Esophagus muscularis mucosa (tissue), 4 donors: Measurements from ENCODE around the gene PEX5L. TPM values are rescaled to one million over a fixed set of nuclear protein-coding genes. Genes with fewer than 3 reads are reported as not detected.

ENCODE experiments used
- DNase-seq: peaks from one replicate; pipeline ENCODE4 v3.0.0-alpha.2; 2017; ENCODE audit errors: extremely low spot score
- H3K27ac ChIP-seq, 4 donors: fragments of 200-600 bp; sonication (generic); replicated peaks in 1 of 4; 1 replicate in 3 of 4; 2 replicates in 1 of 4; pipeline ENCODE4 v1.5.1; 2016 to 2019; ENCODE audit warnings: mild to moderate bottlenecking in 1 of 4
- H3K27me3 ChIP-seq, 4 donors: fragments of 200-600 bp; sonication (generic); one replicate each; pipeline versions ENCODE4 v1.5.1 to v1.6.0; 2016 to 2019
- H3K36me3 ChIP-seq, 4 donors: fragments of 200-600 bp; sonication (generic); one replicate each; pipeline ENCODE4 v1.5.1; 2016 to 2019
- H3K4me1 ChIP-seq, 4 donors: fragments of 200-600 bp; sonication (generic); one replicate each; pipeline ENCODE4 v1.5.1; 2016 to 2019
- H3K4me3 ChIP-seq, 4 donors: fragments of 200-600 bp; sonication (generic); 1 replicate in 2 of 4; 2 replicates in 2 of 4; pipeline ENCODE4 v1.5.1; 2016 to 2019; ENCODE audit warnings: mild to moderate bottlenecking in 4 of 4, moderate library complexity in 1 of 4
- H3K9me3 ChIP-seq, 4 donors: fragments of 200-600 bp; sonication (generic); 1 replicate in 3 of 4; 2 replicates in 1 of 4; pipeline ENCODE4 v1.5.1; 2016 to 2019
- CTCF ChIP-seq, 3 experiments: fragments of 200-600 bp in 2 of 3; fragments of 450-650 bp in 1 of 3; sonication (generic) in 2 of 3; IDR thresholded peaks; one replicate each; pipeline ENCODE4 v1.5.1; 2017 to 2019; ENCODE audit warnings: antibody characterized with exemption in 3 of 3, mild to moderate bottlenecking in 2 of 3, moderate library complexity in 1 of 3
- EP300 ChIP-seq: sonication (generic); formaldehyde crosslinking; IDR thresholded peaks from one replicate; pipeline ENCODE4 v1.6.1; 2017; ENCODE audit warnings: antibody characterized with exemption
- POLR2A ChIP-seq: fragments of 450-650 bp; IDR thresholded peaks from one replicate; pipeline ENCODE4 v1.6.1; 2017; ENCODE audit warnings: antibody characterized with exemption, moderate library complexity, mild to moderate bottlenecking, low read depth
- POLR2AphosphoS5 ChIP-seq, 2 donors: sonication (generic); formaldehyde crosslinking; IDR thresholded peaks; one replicate each; pipeline ENCODE4 v1.6.1; 2017; ENCODE audit warnings: antibody characterized with exemption in 2 of 2
- WGBS: methylation state at CpG from one replicate; pipeline ENCODE4 v1.1.5; 2018; 5-methylcytosine and 5-hydroxymethylcytosine counted together
- intact Hi-C: fragments of 100-400 bp; cut with DNase I; formaldehyde crosslinking; loops from one replicate; pipeline ENCODE4 v1.15.1; 2023
- total RNA-seq, 4 donors: library from RNA; depleted of rRNA; stranded (reverse); fragments of >200 nt; gene quantifications; one replicate each; pipeline versions ENCODE4 v1.1.0 to v1.2.1, GENCODE V29; 2016

Gene PEX5L
- total RNA-seq, 4 donors from 2014 or later = 0.06 to 0.78 TPM; not detected in 2

DNA sequence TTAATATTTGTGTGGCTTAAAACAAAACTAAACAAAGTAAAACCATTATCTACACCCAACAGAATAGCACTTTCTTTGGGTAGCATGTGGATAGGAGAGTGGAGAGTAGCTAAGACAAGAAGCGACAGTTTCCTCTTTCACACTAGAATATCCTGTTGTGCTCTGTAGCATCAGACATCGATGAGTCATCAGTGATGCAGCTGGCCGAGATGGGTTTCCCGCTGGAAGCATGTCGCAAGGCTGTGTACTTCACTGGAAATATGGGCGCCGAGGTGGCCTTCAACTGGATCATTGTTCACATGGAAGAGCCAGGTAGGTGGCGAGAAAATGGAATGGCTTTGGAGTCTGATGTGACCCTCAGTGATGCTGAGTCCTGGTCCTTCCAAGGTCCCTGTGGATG lies 275.8 kb downstream of the PEX5L start:
- no peaks in the 10 kb centered on the region for H3K27me3 ChIP-seq
- H3K9me3 ChIP-seq = no peaks in the 10 kb centered on the region
- no peak overlapping the region for H3K4me3 ChIP-seq
- peaks cover 3 to 77% (median 53%) of the 10 kb centered on the region in 4 donors for H3K36me3 ChIP-seq
- no peaks in the 10 kb centered on the region for H3K4me1 ChIP-seq
- no peak for TF ChIP-seq EP300
- TF ChIP-seq POLR2A = no peak
- TF ChIP-seq POLR2AphosphoS5 (IDR thresholded peaks at IDR 0.05) = no peak
- TF ChIP-seq CTCF (IDR thresholded peaks at IDR 0.05) = no peak
- WGBS = 94% methylated on average over 8 of the region's 8 CpGs
- intact Hi-C loops = no loop called here
- H3K27ac ChIP-seq = no peak overlapping the region
- DNase-seq = no peak

- H3K27ac ChIP-seq = no peak overlapping the region
- 71% methylated on average over 6 of the region's 6 CpGs for WGBS
- intact Hi-C loops = no loop called here
Measured at GRCh38 chr3:179750720-179751328, 285.9 kb downstream of the PEX5L start.

DNA sequence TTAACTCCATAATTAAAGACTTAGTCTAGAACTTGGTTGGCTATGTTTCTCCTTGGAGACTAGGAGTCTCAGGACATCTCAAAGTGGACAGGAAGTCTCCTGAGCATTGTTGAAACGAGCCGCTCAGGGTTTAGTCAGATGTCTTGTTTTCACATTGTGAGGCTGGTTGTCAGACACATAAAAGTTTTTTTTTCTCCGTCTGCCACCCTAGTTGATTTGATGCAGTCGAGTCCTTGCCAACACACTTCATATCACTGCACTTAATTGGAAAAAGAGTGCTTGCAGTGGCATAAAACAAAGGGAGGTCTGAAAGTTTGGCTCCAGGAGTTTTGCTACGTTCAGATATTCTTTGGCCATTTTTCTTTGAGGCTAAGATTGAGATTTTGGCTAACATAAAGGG lies 291.0 kb downstream of the PEX5L start:
- no peaks in the 10 kb centered on the region for H3K9me3 ChIP-seq
- intact Hi-C loops = no loop called here
- TF ChIP-seq EP300 (no peak), POLR2AphosphoS5 (IDR thresholded peaks at IDR 0.05) (no peak), POLR2A (no peak), CTCF (IDR thresholded peaks at IDR 0.05) (no peak)
- no peak overlapping the region for H3K27ac ChIP-seq
- peaks cover 0 to 48% (median 25%) of the 10 kb centered on the region in 4 donors for H3K36me3 ChIP-seq
- no peak for DNase-seq
- H3K27me3 ChIP-seq = no peaks in the 10 kb centered on the region
- H3K4me1 ChIP-seq = peaks cover 0 to 6% (median 0%) of the 10 kb centered on the region in 4 donors
- WGBS = 77% methylated on average over 5 of the region's 5 CpGs
- H3K4me3 ChIP-seq = no peak overlapping the region

More at GRCh38 chr3:179750720-179751328, 285.9 kb downstream of the PEX5L start:
- no peaks in the 10 kb centered on the region for H3K27me3 ChIP-seq
- peak in 2 of 3 experiments; percentile 14 to 41 for TF ChIP-seq CTCF (IDR thresholded peaks at IDR 0.05)
- TF ChIP-seq POLR2AphosphoS5 (IDR thresholded peaks at IDR 0.05) = no peak
- no peak for TF ChIP-seq EP300
- TF ChIP-seq POLR2A = no peak
- H3K4me1 ChIP-seq = no peaks in the 10 kb centered on the region
- no peak overlapping the region for H3K4me3 ChIP-seq
- DNase-seq = no peak
- no peaks in the 10 kb centered on the region for H3K9me3 ChIP-seq
- peaks cover 7 to 33% (median 15%) of the 10 kb centered on the region in 4 donors for H3K36me3 ChIP-seq

DNA sequence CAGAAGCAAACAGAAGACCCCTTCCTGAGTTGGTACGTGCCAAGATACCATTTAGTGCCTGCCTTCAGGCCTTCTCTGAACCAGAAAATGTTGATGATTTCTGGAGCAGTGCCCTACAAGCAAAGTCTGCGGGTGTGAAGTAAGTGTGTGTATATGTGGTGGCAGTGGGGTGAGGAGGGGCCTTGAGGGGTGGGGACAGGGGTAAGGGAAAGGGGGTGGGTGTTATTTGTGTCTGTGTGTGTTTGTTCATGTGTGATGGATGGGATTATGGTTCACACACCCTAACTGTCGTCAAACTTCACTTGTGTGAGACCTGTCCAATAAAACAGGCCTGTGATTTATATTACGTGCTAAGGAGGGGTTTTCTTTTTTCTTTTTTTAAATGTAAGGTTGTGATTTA lies 291.7 kb downstream of the PEX5L start:
- Histone ChIP-seq H3K4me1 (peaks cover 0 to 6% (median 0%) of the 10 kb centered on the region in 4 donors), H3K9me3 (no peaks in the 10 kb centered on the region), H3K36me3 (peaks cover 0 to 54% (median 28%) of the 10 kb centered on the region in 4 donors), H3K27me3 (no peaks in the 10 kb centered on the region), H3K27ac (no peak overlapping the region), H3K4me3 (no peak overlapping the region)
- peak; percentile 8 for DNase-seq
- intact Hi-C loops = no loop called here
- 96% methylated on average over 4 of the region's 4 CpGs for WGBS
- no peak for TF ChIP-seq EP300
- TF ChIP-seq POLR2A = no peak
- TF ChIP-seq CTCF (IDR thresholded peaks at IDR 0.05) = no peak
- no peak for TF ChIP-seq POLR2AphosphoS5 (IDR thresholded peaks at IDR 0.05)
